Measurements from ENCODE around the gene OR51B4.

DNA sequence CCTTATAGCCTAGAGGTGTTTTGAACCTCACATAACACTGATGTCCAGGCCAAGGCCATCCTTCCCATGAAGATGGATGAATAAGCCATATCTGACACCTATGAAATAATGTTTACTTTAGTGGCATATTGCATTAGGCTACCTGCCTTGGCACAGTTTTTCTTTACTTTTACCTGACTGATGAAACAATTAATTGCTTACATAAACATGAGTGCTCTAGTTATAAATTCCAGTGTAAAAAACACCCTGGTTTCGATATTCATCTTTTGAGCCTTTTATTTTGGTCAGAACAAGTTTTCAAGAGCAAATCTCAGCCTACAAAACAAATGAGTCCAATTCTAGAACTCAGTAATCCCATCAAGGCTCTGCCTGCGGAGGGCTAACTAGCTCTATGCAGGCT lies 25.0 kb downstream of the OR51B4 start:
- TF ChIP-seq CTCF (IDR thresholded peaks at IDR 0.05) (no peak), EZH2phosphoT487 (IDR thresholded peaks at IDR 0.05) (no peak), EZH2 (IDR thresholded peaks at IDR 0.05) (no peak)
